ENCODE data around the gene TSPAN14.

Gene TSPAN14

GRCh38 chr10:80487791-80488538, 33.9 kb downstream of the TSPAN14 start:
- no peak overlapping the region for H3K4me2 ChIP-seq (ENCODE audit: low read depth, low read length)
- H3K27ac ChIP-seq (ENCODE audit: low read length) = no peak overlapping the region
- H3K4me3 ChIP-seq (ENCODE audit: low read length) = no peak overlapping the region
- H3K79me2 ChIP-seq (ENCODE audit: low read length) = no peaks in the 10 kb centered on the region
- TF ChIP-seq CTCF (IDR thresholded peaks at IDR 0.05; ENCODE audit: low read length) = no peak
- no peak for TF ChIP-seq EZH2phosphoT487 (IDR thresholded peaks at IDR 0.05; ENCODE audit: low read length)
- TF ChIP-seq EZH2 (optimal IDR thresholded peaks at IDR 0.05; ENCODE audit: low read depth, low read length) = no peak
- H4K20me1 ChIP-seq (ENCODE audit: insufficient read depth, low read length) = no peaks in the 10 kb centered on the region
- H3K9ac ChIP-seq (ENCODE audit: low read length) = no peak overlapping the region
- H3K9me3 ChIP-seq (replicated peaks; ENCODE audit: insufficient read depth, low read length) = no peaks in the 10 kb centered on the region
- H3K27me3 ChIP-seq (replicated peaks; ENCODE audit: insufficient read depth, low read length) = no peaks in the 10 kb centered on the region
- H3K9me2 ChIP-seq (replicated peaks; ENCODE audit: insufficient read depth, low read length) = no peaks in the 10 kb centered on the region
- H3K4me1 ChIP-seq (ENCODE audit: low read length) = no peaks in the 10 kb centered on the region
- no peak overlapping the region for H2AFZ ChIP-seq (ENCODE audit: low read length)
- no peaks in the 10 kb centered on the region for H3F3A ChIP-seq (ENCODE audit: insufficient read depth, low read length)
- DNase-seq = no peak
- no peaks in the 10 kb centered on the region for H3K36me3 ChIP-seq (replicated peaks; ENCODE audit: insufficient read depth, low read length)

- H3F3A ChIP-seq (ENCODE audit: insufficient read depth, low read length) = no peaks in the 10 kb centered on the region
- no peak overlapping the region for H3K9ac ChIP-seq (ENCODE audit: low read length)
- no peaks in the 10 kb centered on the region for H3K9me2 ChIP-seq (replicated peaks; ENCODE audit: insufficient read depth, low read length)
- no peak for DNase-seq
- H3K27me3 ChIP-seq (replicated peaks; ENCODE audit: insufficient read depth, low read length) = no peaks in the 10 kb centered on the region
- H3K4me2 ChIP-seq (ENCODE audit: low read depth, low read length) = no peak overlapping the region
- H3K4me3 ChIP-seq (ENCODE audit: low read length) = no peak overlapping the region
- H4K20me1 ChIP-seq (ENCODE audit: insufficient read depth, low read length) = no peaks in the 10 kb centered on the region
- H3K79me2 ChIP-seq (ENCODE audit: low read length) = no peaks in the 10 kb centered on the region
- no peak overlapping the region for H3K27ac ChIP-seq (ENCODE audit: low read length)
- TF ChIP-seq EZH2 (optimal IDR thresholded peaks at IDR 0.05; ENCODE audit: low read depth, low read length) (no peak), CTCF (IDR thresholded peaks at IDR 0.05; ENCODE audit: low read length) (no peak), EZH2phosphoT487 (IDR thresholded peaks at IDR 0.05; ENCODE audit: low read length) (no peak)
- no peaks in the 10 kb centered on the region for H3K4me1 ChIP-seq (ENCODE audit: low read length)
- no peaks in the 10 kb centered on the region for H3K36me3 ChIP-seq (replicated peaks; ENCODE audit: insufficient read depth, low read length)
- H3K9me3 ChIP-seq (replicated peaks; ENCODE audit: insufficient read depth, low read length) = no peaks in the 10 kb centered on the region
- H2AFZ ChIP-seq (ENCODE audit: low read length) = no peak overlapping the region
Measured at GRCh38 chr10:80488539-80489066, 34.5 kb downstream of the TSPAN14 start.

GRCh38 chr10:80489371-80490112, 35.4 kb downstream of the TSPAN14 start:
- Histone ChIP-seq H3K9ac (ENCODE audit: low read length) (no peak overlapping the region), H3K36me3 (replicated peaks; ENCODE audit: insufficient read depth, low read length) (no peaks in the 10 kb centered on the region), H3K79me2 (ENCODE audit: low read length) (no peaks in the 10 kb centered on the region), H3K4me3 (ENCODE audit: low read length) (no peak overlapping the region), H2AFZ (ENCODE audit: low read length) (no peak overlapping the region), H3K27ac (ENCODE audit: low read length) (no peak overlapping the region), H3K9me2 (replicated peaks; ENCODE audit: insufficient read depth, low read length) (no peaks in the 10 kb centered on the region), H3K4me1 (ENCODE audit: low read length) (no peaks in the 10 kb centered on the region), H3K9me3 (replicated peaks; ENCODE audit: insufficient read depth, low read length) (no peaks in the 10 kb centered on the region), H4K20me1 (ENCODE audit: insufficient read depth, low read length) (no peaks in the 10 kb centered on the region), H3K4me2 (ENCODE audit: low read depth, low read length) (no peak overlapping the region), H3K27me3 (replicated peaks; ENCODE audit: insufficient read depth, low read length) (no peaks in the 10 kb centered on the region), H3F3A (ENCODE audit: insufficient read depth, low read length) (no peaks in the 10 kb centered on the region)
- TF ChIP-seq EZH2phosphoT487 (IDR thresholded peaks at IDR 0.05; ENCODE audit: low read length) (no peak), CTCF (IDR thresholded peaks at IDR 0.05; ENCODE audit: low read length) (no peak), EZH2 (optimal IDR thresholded peaks at IDR 0.05; ENCODE audit: low read depth, low read length) (no peak)
- DNase-seq = no peak

All from MM.1S (cell line).